ENCODE data around the gene SPINT4.

The SPINT4 gene

GRCh38 chr20:45768479-45768878, 46.3 kb downstream of the SPINT4 start:
- H3K27me3 ChIP-seq: no peaks in the 10 kb centered on the region

GRCh38 chr20:45771182-45771759, 49.1 kb downstream of the SPINT4 start:
- no peaks in the 10 kb centered on the region for H3K4me1 ChIP-seq (ENCODE audit: control insufficient read depth in 1 of 2, insufficient read depth in 1 of 2, low read depth in 1 of 2, low read length in 1 of 2)

More at GRCh38 chr20:45768479-45768878, 46.3 kb downstream of the SPINT4 start:
- no peaks in the 10 kb centered on the region for H3K36me3 ChIP-seq
- H3K4me3 ChIP-seq (ENCODE audit: low read depth in 1 of 2, low read length in 1 of 2): no peak overlapping the region
- H3K27ac ChIP-seq: no peak overlapping the region
- TF ChIP-seq CTCF (IDR thresholded peaks at IDR 0.05): no peak
- no peaks in the 10 kb centered on the region for H3K9me3 ChIP-seq
- no peaks in the 10 kb centered on the region for H3K4me1 ChIP-seq (ENCODE audit: control insufficient read depth in 1 of 2, insufficient read depth in 1 of 2, low read depth in 1 of 2, low read length in 1 of 2)

GRCh38 chr20:45772693-45773092, 50.5 kb downstream of the SPINT4 start:
- Histone ChIP-seq H3K4me3 (ENCODE audit: low read depth in 1 of 2, low read length in 1 of 2) (no peak overlapping the region), H3K36me3 (no peaks in the 10 kb centered on the region), H3K4me1 (ENCODE audit: control insufficient read depth in 1 of 2, insufficient read depth in 1 of 2, low read depth in 1 of 2, low read length in 1 of 2) (no peaks in the 10 kb centered on the region), H3K27ac (no peak overlapping the region), H3K27me3 (peaks cover 3% of the 10 kb centered on the region), H3K9me3 (no peaks in the 10 kb centered on the region)
- no peak for TF ChIP-seq CTCF (IDR thresholded peaks at IDR 0.05)

More at GRCh38 chr20:45771182-45771759, 49.1 kb downstream of the SPINT4 start:
- no peak overlapping the region for H3K27ac ChIP-seq
- peaks cover 3% of the 10 kb centered on the region for H3K27me3 ChIP-seq
- H3K36me3 ChIP-seq: no peaks in the 10 kb centered on the region
- TF ChIP-seq CTCF (IDR thresholded peaks at IDR 0.05): peak; percentile 90
- H3K4me3 ChIP-seq (ENCODE audit: low read depth in 1 of 2, low read length in 1 of 2): no peak overlapping the region
- no peaks in the 10 kb centered on the region for H3K9me3 ChIP-seq

GRCh38 chr20:45774945-45775344, 52.8 kb downstream of the SPINT4 start:
- TF ChIP-seq CTCF (IDR thresholded peaks at IDR 0.05): no peak
- Histone ChIP-seq H3K9me3 (no peaks in the 10 kb centered on the region), H3K4me3 (ENCODE audit: low read depth in 1 of 2, low read length in 1 of 2) (no peak overlapping the region), H3K4me1 (ENCODE audit: control insufficient read depth in 1 of 2, insufficient read depth in 1 of 2, low read depth in 1 of 2, low read length in 1 of 2) (no peaks in the 10 kb centered on the region), H3K36me3 (no peaks in the 10 kb centered on the region), H3K27ac (no peak overlapping the region), H3K27me3 (peaks cover 20% of the 10 kb centered on the region)

GRCh38 chr20:45775411-45775810, 53.3 kb downstream of the SPINT4 start:
- Histone ChIP-seq H3K36me3 (no peaks in the 10 kb centered on the region), H3K9me3 (no peaks in the 10 kb centered on the region), H3K27me3 (peaks cover 20% of the 10 kb centered on the region), H3K4me1 (ENCODE audit: control insufficient read depth in 1 of 2, insufficient read depth in 1 of 2, low read depth in 1 of 2, low read length in 1 of 2) (no peaks in the 10 kb centered on the region), H3K27ac (no peak overlapping the region), H3K4me3 (ENCODE audit: low read depth in 1 of 2, low read length in 1 of 2) (no peak overlapping the region)
- TF ChIP-seq CTCF (IDR thresholded peaks at IDR 0.05): no peak

Data from neutrophil (primary cell).